ENCODE results near the gene CCBE1.

- TF ChIP-seq, protein P1, sequence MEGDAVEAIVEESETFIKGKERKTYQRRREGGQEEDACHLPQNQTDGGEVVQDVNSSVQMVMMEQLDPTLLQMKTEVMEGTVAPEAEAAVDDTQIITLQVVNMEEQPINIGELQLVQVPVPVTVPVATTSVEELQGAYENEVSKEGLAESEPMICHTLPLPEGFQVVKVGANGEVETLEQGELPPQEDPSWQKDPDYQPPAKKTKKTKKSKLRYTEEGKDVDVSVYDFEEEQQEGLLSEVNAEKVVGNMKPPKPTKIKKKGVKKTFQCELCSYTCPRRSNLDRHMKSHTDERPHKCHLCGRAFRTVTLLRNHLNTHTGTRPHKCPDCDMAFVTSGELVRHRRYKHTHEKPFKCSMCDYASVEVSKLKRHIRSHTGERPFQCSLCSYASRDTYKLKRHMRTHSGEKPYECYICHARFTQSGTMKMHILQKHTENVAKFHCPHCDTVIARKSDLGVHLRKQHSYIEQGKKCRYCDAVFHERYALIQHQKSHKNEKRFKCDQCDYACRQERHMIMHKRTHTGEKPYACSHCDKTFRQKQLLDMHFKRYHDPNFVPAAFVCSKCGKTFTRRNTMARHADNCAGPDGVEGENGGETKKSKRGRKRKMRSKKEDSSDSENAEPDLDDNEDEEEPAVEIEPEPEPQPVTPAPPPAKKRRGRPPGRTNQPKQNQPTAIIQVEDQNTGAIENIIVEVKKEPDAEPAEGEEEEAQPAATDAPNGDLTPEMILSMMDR (IDR thresholded peaks at IDR 0.05), result no peak
- TF ChIP-seq ZFX (IDR thresholded peaks at IDR 0.05; ENCODE audit: borderline replicate concordance), result no peak
Observed at GRCh38 chr18:59565957-59566356, 131.3 kb downstream of the CCBE1 start.
